GM12875 (cell line): ENCODE results near the gene FBXO15.

ENCODE experiments used
- H3K4me3 ChIP-seq: one replicate; pipeline ENCODE4 v1.5.1; 2011; ENCODE audit warnings: low read depth, low read length, control low read depth
- TF ChIP-seq, protein P1 (sequence below): IDR thresholded peaks from 2 replicates; pipeline ENCODE4 v1.5.1; 2011; ENCODE audit warnings: low read depth, mild to moderate bottlenecking, control low read depth, inconsistent platforms, low read length, moderate library complexity, borderline replicate concordance; ENCODE audit not compliant: insufficient read depth

Gene FBXO15

DNA sequence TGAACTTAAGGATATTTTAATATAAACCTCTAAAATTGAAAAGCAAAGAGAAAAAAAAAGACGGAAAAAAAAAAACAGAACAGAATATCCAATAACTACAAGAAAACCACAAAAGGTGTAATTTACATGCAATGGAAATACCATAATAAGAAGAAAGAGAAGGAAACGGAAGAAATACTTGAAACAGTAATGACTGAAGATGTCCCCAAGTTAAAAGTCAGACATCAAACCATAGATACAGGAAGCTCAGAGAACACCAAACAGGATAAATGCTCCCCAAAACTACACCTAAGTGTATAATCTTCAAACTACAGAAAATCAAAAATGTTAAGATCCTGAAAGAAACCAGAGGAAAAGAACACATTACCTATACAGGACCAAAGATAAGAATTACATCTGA is 39.2 kb downstream of the FBXO15 start:
- H3K4me3 ChIP-seq: no peak overlapping the region
- TF ChIP-seq, protein P1, sequence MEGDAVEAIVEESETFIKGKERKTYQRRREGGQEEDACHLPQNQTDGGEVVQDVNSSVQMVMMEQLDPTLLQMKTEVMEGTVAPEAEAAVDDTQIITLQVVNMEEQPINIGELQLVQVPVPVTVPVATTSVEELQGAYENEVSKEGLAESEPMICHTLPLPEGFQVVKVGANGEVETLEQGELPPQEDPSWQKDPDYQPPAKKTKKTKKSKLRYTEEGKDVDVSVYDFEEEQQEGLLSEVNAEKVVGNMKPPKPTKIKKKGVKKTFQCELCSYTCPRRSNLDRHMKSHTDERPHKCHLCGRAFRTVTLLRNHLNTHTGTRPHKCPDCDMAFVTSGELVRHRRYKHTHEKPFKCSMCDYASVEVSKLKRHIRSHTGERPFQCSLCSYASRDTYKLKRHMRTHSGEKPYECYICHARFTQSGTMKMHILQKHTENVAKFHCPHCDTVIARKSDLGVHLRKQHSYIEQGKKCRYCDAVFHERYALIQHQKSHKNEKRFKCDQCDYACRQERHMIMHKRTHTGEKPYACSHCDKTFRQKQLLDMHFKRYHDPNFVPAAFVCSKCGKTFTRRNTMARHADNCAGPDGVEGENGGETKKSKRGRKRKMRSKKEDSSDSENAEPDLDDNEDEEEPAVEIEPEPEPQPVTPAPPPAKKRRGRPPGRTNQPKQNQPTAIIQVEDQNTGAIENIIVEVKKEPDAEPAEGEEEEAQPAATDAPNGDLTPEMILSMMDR: no peak

DNA sequence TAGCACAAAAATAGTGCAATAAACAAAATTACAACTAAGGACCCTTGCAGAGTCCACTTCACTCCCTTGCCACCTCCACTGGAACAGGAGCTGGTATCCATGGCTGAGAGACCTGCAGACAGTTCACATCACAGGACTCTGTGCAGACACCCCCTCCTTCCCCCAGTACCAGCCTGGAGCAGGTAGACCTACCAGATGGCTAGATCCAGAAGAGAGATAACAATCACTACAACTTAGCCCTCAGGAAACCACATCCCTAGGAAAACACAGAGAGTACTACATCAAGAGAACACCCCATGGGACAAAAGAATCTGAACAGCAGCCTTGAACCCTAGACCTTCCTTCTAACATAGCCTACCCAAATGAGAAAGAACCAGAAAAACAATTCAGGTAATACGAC is 49.8 kb downstream of the FBXO15 start:
- no peak overlapping the region for H3K4me3 ChIP-seq
- TF ChIP-seq, protein P1: no peak

DNA sequence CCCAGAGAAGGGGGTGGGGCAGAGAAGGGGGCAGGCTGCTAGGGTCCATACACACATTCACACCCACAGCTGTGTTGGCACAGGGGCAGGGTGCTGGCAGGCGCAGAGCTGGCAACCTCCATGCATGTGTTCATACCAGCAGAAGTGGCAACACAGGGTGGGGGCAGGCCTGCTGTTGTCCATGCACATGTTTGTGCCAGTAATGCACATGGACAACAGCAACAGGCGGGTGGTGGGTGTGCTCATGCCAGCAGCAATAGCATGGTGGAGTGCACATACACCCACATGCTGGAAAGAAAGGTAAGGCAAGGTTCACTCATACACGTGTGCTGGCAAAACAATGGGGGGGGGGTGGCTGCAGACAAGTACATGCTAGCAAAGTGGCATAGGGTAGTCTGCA is 54.7 kb downstream of the FBXO15 start:
- H3K4me3 ChIP-seq: no peak overlapping the region
- TF ChIP-seq, protein P1: no peak

DNA sequence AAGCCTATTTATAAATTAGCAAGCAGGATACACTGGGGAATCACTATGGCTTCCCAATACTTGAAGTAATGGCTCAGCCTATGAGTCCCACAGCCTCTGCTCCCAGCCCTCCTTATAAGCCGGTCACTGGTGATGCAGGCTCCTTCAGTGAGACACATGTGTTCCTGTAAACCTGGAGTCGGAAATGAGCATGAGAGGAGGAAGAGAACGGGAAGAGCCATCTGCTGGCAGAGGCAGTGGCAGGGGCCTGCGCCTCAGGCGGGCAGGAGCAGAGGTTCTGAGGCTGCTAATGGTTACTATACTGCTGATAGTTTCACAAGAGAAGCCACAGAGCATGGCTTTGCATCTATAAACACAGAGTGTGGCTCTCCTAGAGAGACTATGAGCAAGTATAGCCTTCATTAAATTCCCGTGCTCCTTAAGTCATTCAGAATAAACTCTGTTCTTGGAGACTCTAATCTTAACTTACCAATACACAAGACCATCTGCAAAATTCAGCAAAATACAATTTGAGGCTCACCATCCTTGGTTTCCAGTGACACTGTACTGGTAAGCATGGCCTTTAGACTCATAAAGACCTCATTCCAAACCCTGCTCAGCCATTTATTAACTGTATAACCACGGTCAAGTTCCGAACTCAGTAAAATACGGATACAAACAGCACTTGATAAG is 63.3 kb downstream of the FBXO15 start:
- H3K4me3 ChIP-seq: no peak overlapping the region
- TF ChIP-seq, protein P1: no peak

DNA sequence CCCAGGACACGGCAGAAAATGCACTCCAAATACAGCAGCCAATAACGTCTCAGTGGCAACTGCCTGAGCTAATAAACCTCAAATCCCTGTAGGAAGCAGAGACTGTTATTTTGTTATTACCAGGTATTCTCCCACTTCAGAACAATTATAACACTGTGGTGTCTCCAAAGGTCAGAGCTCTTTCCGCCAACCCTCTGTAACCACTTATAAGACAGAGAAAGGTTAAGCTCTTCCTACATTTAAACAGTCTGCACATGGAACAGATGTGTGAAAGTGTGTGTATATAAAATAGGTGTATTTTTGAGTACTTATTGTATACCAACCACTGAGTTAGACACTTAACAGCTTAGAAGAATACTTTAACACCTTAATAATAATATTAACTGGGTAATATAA is 64.1 kb downstream of the FBXO15 start:
- TF ChIP-seq, protein P1: no peak
- H3K4me3 ChIP-seq: no peak overlapping the region

DNA sequence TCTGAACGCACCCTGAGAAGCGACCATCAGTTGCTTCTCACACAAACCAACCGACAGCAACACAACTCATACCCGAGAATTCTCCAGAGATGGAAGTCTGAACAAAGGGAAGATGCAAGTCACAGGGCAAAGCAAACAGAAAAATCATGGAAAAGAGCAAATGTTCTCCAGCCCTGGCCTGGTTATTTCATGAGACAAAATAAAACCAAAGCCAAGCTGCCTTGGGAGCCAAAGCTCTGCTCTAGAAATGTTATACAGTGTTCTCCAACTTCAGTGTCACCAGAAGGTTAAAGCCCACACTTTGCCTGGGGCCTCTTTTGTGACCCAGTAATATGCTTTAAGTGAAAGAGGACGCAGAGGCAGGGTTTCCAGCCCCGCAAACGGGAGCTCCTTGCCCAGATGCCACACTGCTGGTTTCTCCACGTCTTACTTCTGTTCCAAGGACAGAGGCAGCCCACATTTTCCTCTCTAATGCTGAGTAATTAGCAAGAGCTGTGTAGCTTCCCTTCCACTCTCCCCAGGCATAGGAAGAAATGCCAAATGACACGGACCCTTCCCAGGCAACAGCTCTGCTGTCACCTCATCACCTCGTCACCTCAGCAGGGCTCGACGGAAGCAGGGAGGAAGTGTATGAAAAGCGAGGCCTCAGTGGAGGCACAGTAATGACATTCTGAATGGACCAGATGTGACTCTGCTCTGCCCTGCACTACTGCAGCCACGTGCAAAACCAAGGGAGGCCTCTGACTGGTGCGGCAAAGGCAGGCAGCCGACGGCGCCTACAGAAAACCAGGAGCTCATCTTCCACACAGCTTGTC is 64.7 kb downstream of the FBXO15 start:
- TF ChIP-seq, protein P1: no peak
- H3K4me3 ChIP-seq: no peak overlapping the region
